GM12874 (cell line): ENCODE measurements around the gene VHLL.

Source experiments
- CTCF ChIP-seq: IDR thresholded peaks from 2 replicates; pipeline ENCODE4 v1.5.1; 2011; ENCODE audit warnings: low read depth, mild to moderate bottlenecking, control low read depth, low read length, moderate library complexity; ENCODE audit not compliant: insufficient read depth

VHLL gene

GRCh38 chr1:156262461-156263287, 36.4 kb downstream of the VHLL start:
- no peak for TF ChIP-seq CTCF

GRCh38 chr1:156260896-156261295, 38.2 kb downstream of the VHLL start:
- no peak for TF ChIP-seq CTCF

- TF ChIP-seq CTCF, result no peak
Observed at GRCh38 chr1:156259805-156260204, 39.3 kb downstream of the VHLL start.

- TF ChIP-seq CTCF, result no peak
Observed at GRCh38 chr1:156258859-156259258, 40.2 kb downstream of the VHLL start.

- TF ChIP-seq CTCF, result no peak
Observed at GRCh38 chr1:156257711-156258110, 41.4 kb downstream of the VHLL start.

GRCh38 chr1:156253634-156254033, 45.5 kb downstream of the VHLL start:
- TF ChIP-seq CTCF, result no peak

GRCh38 chr1:156251527-156251926, 47.6 kb downstream of the VHLL start:
- TF ChIP-seq CTCF, result no peak
